Spleen (tissue), 7 donors: Measurements from ENCODE around the gene PRKG2.

ENCODE experiments used
- POLR2A ChIP-seq, 3 donors: fragments of 450-650 bp; IDR thresholded peaks; one replicate each; pipeline ENCODE4 v1.5.1; 2017; ENCODE audit warnings: antibody characterized with exemption in 3 of 3, mild to moderate bottlenecking in 1 of 3
- POLR2AphosphoS5 ChIP-seq, 3 donors: sonication (generic); formaldehyde crosslinking; IDR thresholded peaks; one replicate each; pipeline ENCODE4 v1.5.1; 2017; ENCODE audit warnings: antibody characterized with exemption in 3 of 3
- TF ChIP-seq, protein P1 (sequence below), 11 experiments: fragments of 200-600 bp in 7 of 11; fragments of 450-650 bp in 4 of 11; sonication (generic) in 4 of 11; IDR thresholded peaks in 8 of 11; conservative IDR thresholded peaks in 3 of 11; 1 replicate in 7 of 11; 2 replicates in 4 of 11; pipeline versions ENCODE4 v1.4.0 to v1.8.0; 2016 to 2021; ENCODE audit warnings: antibody characterized with exemption in 11 of 11, inconsistent platforms in 4 of 11, mild to moderate bottlenecking in 1 of 11
- donor health status: DM: no; HTN: no; CAD: no; lungs with moderate emphysema.
- donor health status: DM: no; HTN: no; CAD: no.
- donor health status: DM: no; HTN: no; CAD: no.

DNA sequence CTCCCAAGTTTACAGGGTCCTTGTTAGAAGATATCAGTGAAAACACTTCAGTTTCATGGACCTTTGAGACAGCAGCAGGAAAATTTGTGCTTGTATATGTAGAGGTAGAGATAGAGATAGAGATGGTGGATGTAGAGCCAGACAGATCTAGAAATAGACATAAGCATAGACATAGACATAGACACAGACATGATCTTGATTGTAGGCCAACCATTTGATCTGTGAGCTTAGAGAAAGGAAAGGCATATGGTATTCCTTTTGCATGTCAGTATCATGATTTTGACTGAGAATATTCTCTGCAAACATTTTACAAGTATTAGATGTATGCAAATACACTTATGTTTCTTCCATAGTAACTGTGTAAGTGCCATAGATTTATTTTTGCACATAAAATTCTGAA is 65.0 kb downstream of the PRKG2 start:
- TF ChIP-seq POLR2AphosphoS5 (IDR thresholded peaks at IDR 0.05) = no peak
- TF ChIP-seq, protein P1, sequence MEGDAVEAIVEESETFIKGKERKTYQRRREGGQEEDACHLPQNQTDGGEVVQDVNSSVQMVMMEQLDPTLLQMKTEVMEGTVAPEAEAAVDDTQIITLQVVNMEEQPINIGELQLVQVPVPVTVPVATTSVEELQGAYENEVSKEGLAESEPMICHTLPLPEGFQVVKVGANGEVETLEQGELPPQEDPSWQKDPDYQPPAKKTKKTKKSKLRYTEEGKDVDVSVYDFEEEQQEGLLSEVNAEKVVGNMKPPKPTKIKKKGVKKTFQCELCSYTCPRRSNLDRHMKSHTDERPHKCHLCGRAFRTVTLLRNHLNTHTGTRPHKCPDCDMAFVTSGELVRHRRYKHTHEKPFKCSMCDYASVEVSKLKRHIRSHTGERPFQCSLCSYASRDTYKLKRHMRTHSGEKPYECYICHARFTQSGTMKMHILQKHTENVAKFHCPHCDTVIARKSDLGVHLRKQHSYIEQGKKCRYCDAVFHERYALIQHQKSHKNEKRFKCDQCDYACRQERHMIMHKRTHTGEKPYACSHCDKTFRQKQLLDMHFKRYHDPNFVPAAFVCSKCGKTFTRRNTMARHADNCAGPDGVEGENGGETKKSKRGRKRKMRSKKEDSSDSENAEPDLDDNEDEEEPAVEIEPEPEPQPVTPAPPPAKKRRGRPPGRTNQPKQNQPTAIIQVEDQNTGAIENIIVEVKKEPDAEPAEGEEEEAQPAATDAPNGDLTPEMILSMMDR (IDR thresholded peaks at IDR 0.05 in 8 of 11, conservative IDR thresholded peaks at IDR 0.05 in 3 of 11) = no peak
- no peak for TF ChIP-seq POLR2A (IDR thresholded peaks at IDR 0.05)
